ENCODE results near the gene DDX24.

Gene DDX24

GRCh38 chr14:94120667-94121340, 39.8 kb upstream of the DDX24 start:
- TF ChIP-seq CTCF (IDR thresholded peaks at IDR 0.05; ENCODE audit: borderline replicate concordance, insufficient read depth, low read depth, low read length), result no peak
- H3K4me3 ChIP-seq (ENCODE audit: low read depth, low read length), result no peak overlapping the region

- TF ChIP-seq CTCF (IDR thresholded peaks at IDR 0.05; ENCODE audit: borderline replicate concordance, insufficient read depth, low read depth, low read length), result no peak
- no peak overlapping the region for H3K4me3 ChIP-seq (ENCODE audit: low read depth, low read length)
Observed at GRCh38 chr14:94119071-94119470, 38.1 kb upstream of the DDX24 start.

- no peak overlapping the region for H3K4me3 ChIP-seq (ENCODE audit: low read depth, low read length)
- no peak for TF ChIP-seq CTCF (IDR thresholded peaks at IDR 0.05; ENCODE audit: borderline replicate concordance, insufficient read depth, low read depth, low read length)
Observed at GRCh38 chr14:94117856-94118255, 36.9 kb upstream of the DDX24 start.

GRCh38 chr14:94116701-94117100, 35.7 kb upstream of the DDX24 start:
- H3K4me3 ChIP-seq (ENCODE audit: low read depth, low read length), result no peak overlapping the region
- no peak for TF ChIP-seq CTCF (IDR thresholded peaks at IDR 0.05; ENCODE audit: borderline replicate concordance, insufficient read depth, low read depth, low read length)

GRCh38 chr14:94115631-94116030, 34.6 kb upstream of the DDX24 start:
- H3K4me3 ChIP-seq (ENCODE audit: low read depth, low read length), result no peak overlapping the region
- TF ChIP-seq CTCF (IDR thresholded peaks at IDR 0.05; ENCODE audit: borderline replicate concordance, insufficient read depth, low read depth, low read length), result no peak

- H3K4me3 ChIP-seq (ENCODE audit: low read depth, low read length), result no peak overlapping the region
- no peak for TF ChIP-seq CTCF (IDR thresholded peaks at IDR 0.05; ENCODE audit: borderline replicate concordance, insufficient read depth, low read depth, low read length)
Observed at GRCh38 chr14:94115058-94115591, 34.1 kb upstream of the DDX24 start.

GRCh38 chr14:94114589-94115057, 33.6 kb upstream of the DDX24 start:
- H3K4me3 ChIP-seq (ENCODE audit: low read depth, low read length), result no peak overlapping the region
- no peak for TF ChIP-seq CTCF (IDR thresholded peaks at IDR 0.05; ENCODE audit: borderline replicate concordance, insufficient read depth, low read depth, low read length)
